HepG2 (cell line): Measurements from ENCODE around the gene FGD5. TPM values are rescaled to one million over a fixed set of nuclear protein-coding genes. Genes with fewer than 3 reads are reported as not detected.

Experiments
- ATAC-seq: fragments of 200-7000 bp; cut with Tn5 transposase; 3 replicates; pipeline ENCODE4 v1.9.1; 2020; ENCODE audit warnings: mild to moderate bottlenecking, moderate library complexity
- BruUV-seq: library from RNA; stranded (reverse); fragments of 400-500 nt; replicated peaks from 2 replicates; lab custom pipeline; 2021; lab: Mats Ljungman, UMichigan
- CTCF ChIA-PET: fragments of 300-600 bp; formaldehyde crosslinking; extraction: SDS; loops from one replicate; lab custom pipeline; 2021; ENCODE audit warnings: low total read pairs, inconsistent platforms, low intra/inter-chr PET ratio; lab: Yijun Ruan, JAX
- POLR2A ChIA-PET: fragments of 350-600 bp; sonication (Branson Sonifier 250); formaldehyde crosslinking; loops from one replicate; lab custom pipeline; 2020; ENCODE audit warnings: antibody characterized with exemption, inconsistent platforms; lab: Yijun Ruan, JAX
- DNase-seq: peaks from one replicate; pipeline ENCODE4 v3.0.0-alpha.2; 2015; ENCODE audit warnings: low spot score
- FAIRE-seq: peaks from 3 replicates; lab custom pipeline; 2011; peaks lifted over from hg19 to GRCh38; lab: Jason Lieb, UNC
- H2AFZ ChIP-seq: one replicate; pipeline ENCODE4 v1.6.1; 2011; ENCODE audit warnings: low read length, inconsistent platforms
- H3K27ac ChIP-seq: fragments of 300-600 bp; 3 replicates; pipeline ENCODE4 v1.8.0; 2011; ENCODE audit warnings: mixed run types, mild to moderate bottlenecking, mixed read lengths, low read length, inconsistent platforms; ENCODE audit not compliant: insufficient read depth; ENCODE audit errors: extremely low read length
- H3K27me3 ChIP-seq, 2 experiments: fragments of 200-600 bp in 1 of 2; 2 replicates in 1 of 2; 3 replicates in 1 of 2; pipeline versions ENCODE4 v1.6.0 to v1.8.0; 2011; ENCODE audit warnings: low read length in 2 of 2, mild to moderate bottlenecking in 2 of 2, moderate library complexity in 2 of 2, inconsistent platforms in 1 of 2; ENCODE audit not compliant: insufficient read depth in 2 of 2, control insufficient read depth in 1 of 2
- H3K36me3 ChIP-seq, 2 experiments: fragments of 200-600 bp in 1 of 2; replicated peaks in 1 of 2; 2 replicates in 1 of 2; 3 replicates in 1 of 2; pipeline versions ENCODE4 v1.5.1 to v1.8.0; 2011; ENCODE audit warnings: low read length in 2 of 2, inconsistent platforms in 1 of 2; ENCODE audit not compliant: insufficient read depth in 2 of 2, control insufficient read depth in 1 of 2
- H3K4me1 ChIP-seq: 2 replicates; pipeline ENCODE4 v1.5.1; 2012; ENCODE audit warnings: low read length, inconsistent platforms; ENCODE audit not compliant: insufficient read depth
- H3K4me2 ChIP-seq: 2 replicates; pipeline ENCODE4 v1.6.0; 2011; ENCODE audit warnings: low read depth, low read length, inconsistent platforms
- H3K4me3 ChIP-seq, 3 experiments: fragments of 200-600 bp in 1 of 3; sonication (generic), shearing (Covaris generic) in 1 of 3; replicated peaks in 1 of 3; 2 replicates each; pipeline ENCODE4 v1.5.1; 2011 to 2016; ENCODE audit warnings: low read length in 3 of 3, inconsistent platforms in 2 of 3, low read depth in 2 of 3, mild to moderate bottlenecking in 2 of 3, control low read depth in 1 of 3, mixed read lengths in 1 of 3; ENCODE audit not compliant: insufficient read depth in 1 of 3
- H3K79me2 ChIP-seq: one replicate; pipeline ENCODE4 v1.6.1; 2011; ENCODE audit warnings: low read length, inconsistent platforms; ENCODE audit not compliant: insufficient read depth
- H3K9ac ChIP-seq: 2 replicates; pipeline ENCODE4 v1.6.0; 2011; ENCODE audit warnings: mild to moderate bottlenecking, low read depth, low read length, inconsistent platforms; ENCODE audit not compliant: insufficient read depth
- H3K9me3 ChIP-seq: 2 replicates; pipeline ENCODE4 v1.5.1; 2012; ENCODE audit warnings: mild to moderate bottlenecking, low read length
- H4K20me1 ChIP-seq: 2 replicates; pipeline ENCODE4 v1.6.0; 2011; ENCODE audit warnings: inconsistent platforms, mild to moderate bottlenecking, low read length, moderate library complexity; ENCODE audit not compliant: insufficient read depth
- AKAP8 ChIP-seq: sonication (generic); formaldehyde crosslinking; IDR thresholded peaks from 2 replicates; pipeline ENCODE4 v1.5.1; 2020; ENCODE audit warnings: mild to moderate bottlenecking, missing genetic modification reagents
- ARNT2 ChIP-seq: sonication (generic); formaldehyde crosslinking; IDR thresholded peaks from 2 replicates; pipeline ENCODE4 v1.8.0; 2022; ENCODE audit warnings: mild to moderate bottlenecking, low read depth, missing genetic modification reagents, moderate library complexity
- ASH2L ChIP-seq: fragments of 300-600, 200-600 bp; sonication (generic); IDR thresholded peaks from 2 replicates; pipeline ENCODE4 v1.7.0; 2017; ENCODE audit warnings: low read depth, mild to moderate bottlenecking, moderate library complexity, mixed read lengths, low read length; ENCODE audit not compliant: insufficient read length
- HOMEZ ChIP-seq: IDR thresholded peaks from 2 replicates; pipeline ENCODE4 v1.6.1; 2016; ENCODE audit warnings: low read depth
- MYNN ChIP-seq: sonication (generic); formaldehyde crosslinking; IDR thresholded peaks from 2 replicates; pipeline ENCODE4 v1.4.0; 2020; ENCODE audit warnings: mild to moderate bottlenecking, low read depth, missing genetic modification reagents
- POGK ChIP-seq: sonication (generic); formaldehyde crosslinking; conservative IDR thresholded peaks from 2 replicates; pipeline ENCODE4 v1.8.0; 2022; ENCODE audit warnings: mild to moderate bottlenecking, moderate library complexity, missing genetic modification reagents
- RARA ChIP-seq: IDR thresholded peaks from 2 replicates; pipeline ENCODE4 v1.6.1; 2016; ENCODE audit warnings: missing genetic modification reagents, missing compliant biosample characterization
- SIX4 ChIP-seq: sonication (generic); formaldehyde crosslinking; IDR thresholded peaks from 2 replicates; pipeline ENCODE4 v1.4.0; 2020; ENCODE audit warnings: missing genetic modification reagents
- TBP ChIP-seq: sonication (generic); formaldehyde crosslinking; IDR thresholded peaks from 2 replicates; pipeline ENCODE4 v1.5.0; 2020; ENCODE audit warnings: missing genetic modification reagents
- TOE1 ChIP-seq: sonication (generic); formaldehyde crosslinking; IDR thresholded peaks from 2 replicates; pipeline ENCODE4 v1.4.0; 2020; ENCODE audit warnings: mild to moderate bottlenecking, missing genetic modification reagents
- ZBTB39 ChIP-seq: sonication (generic); formaldehyde crosslinking; IDR thresholded peaks from 2 replicates; pipeline ENCODE4 v1.5.0; 2020; ENCODE audit warnings: missing genetic modification reagents
- ZFYVE20 ChIP-seq: sonication (generic); formaldehyde crosslinking; IDR thresholded peaks from 2 replicates; pipeline ENCODE4 v1.8.0; 2023; ENCODE audit warnings: low read depth, mild to moderate bottlenecking, moderate library complexity, missing genetic modification reagents, borderline replicate concordance
- ZNF136 ChIP-seq: sonication (generic); formaldehyde crosslinking; IDR thresholded peaks from 2 replicates; pipeline ENCODE4 v1.8.1; 2022; ENCODE audit warnings: low read depth, mild to moderate bottlenecking, moderate library complexity, missing genetic modification reagents
- ZNF251 ChIP-seq: sonication (generic); formaldehyde crosslinking; IDR thresholded peaks from 2 replicates; pipeline ENCODE4 v1.9.0; 2021; ENCODE audit warnings: mild to moderate bottlenecking, missing genetic modification reagents
- ZNF33A ChIP-seq: sonication (generic); formaldehyde crosslinking; IDR thresholded peaks from 2 replicates; pipeline ENCODE4 v1.5.1; 2020; ENCODE audit warnings: missing genetic modification reagents, mild to moderate bottlenecking, moderate library complexity, borderline replicate concordance
- ZNF510 ChIP-seq: sonication (generic); formaldehyde crosslinking; IDR thresholded peaks from 2 replicates; pipeline ENCODE4 v1.4.0; 2020; ENCODE audit warnings: low read depth, mild to moderate bottlenecking, missing genetic modification reagents
- ZNF784 ChIP-seq: sonication (generic); formaldehyde crosslinking; IDR thresholded peaks from 2 replicates; pipeline ENCODE4 v1.5.1; 2020; ENCODE audit warnings: missing genetic modification reagents, mild to moderate bottlenecking, borderline replicate concordance
- ZSCAN29 ChIP-seq: sonication (generic); formaldehyde crosslinking; conservative IDR thresholded peaks from 2 replicates; pipeline ENCODE4 v1.4.0; 2020; ENCODE audit warnings: mild to moderate bottlenecking, missing genetic modification reagents
- ZZZ3 ChIP-seq: sonication (generic); formaldehyde crosslinking; IDR thresholded peaks from 2 replicates; pipeline ENCODE4 v1.4.0; 2020; ENCODE audit warnings: missing genetic modification reagents, mild to moderate bottlenecking, borderline replicate concordance
- WGBS: methylation state at CpG from one replicate; pipeline ENCODE4 v1.1.6; 2017; ENCODE audit warnings: low lambda C conversion rate; 5-methylcytosine and 5-hydroxymethylcytosine counted together
- in situ Hi-C: cut with HindIII; loops from 2 replicates; pipeline ENCODE4 v1.10.0; 2017; ENCODE audit warnings: low pct_unique_long_range_greater_than_20kb; ENCODE audit not compliant: extremely low pct_ligation_motif_present
- intact Hi-C: fragments of 100-400 bp; cut with micrococcal nuclease; formaldehyde crosslinking; loops from one replicate; pipeline ENCODE4 v1.10.0; 2022; ENCODE audit not compliant: unreplicated experiment
- polyA plus RNA-seq, 8 experiments: library from polyadenylated mRNA; depleted of rRNA in 3 of 8; stranded (reverse) in 7 of 8; unstranded in 1 of 8; fragments of >200 nt; fragmentation: Illumina TruSeq in 4 of 8; extraction: Trizol in 4 of 8; gene quantifications; 2 replicates each; pipeline versions ENCODE4 v1.2.1 to v1.2.3, GENCODE V29; 2011 to 2016; ENCODE audit warnings: low read depth in 4 of 8, missing spikeins in 1 of 8, mixed read lengths in 1 of 8; ENCODE audit not compliant: insufficient read depth in 1 of 8
- total RNA-seq, 5 experiments: library from RNA; depleted of rRNA; stranded (reverse); fragments of >200 nt; fragmentation: Illumina TruSeq; extraction: Trizol; gene quantifications; 2 replicates each; pipeline ENCODE4 v1.2.3, GENCODE V29; 2016; ENCODE audit warnings: low read depth in 1 of 5

Gene FGD5
- total and polyA plus RNA-seq, 2 of the 13 experiments (the other 11 are each of a cell fraction or from before 2014, with no cell fraction given), result 0.17 TPM; not detected in 1

- no TSS peak for BruUV-seq
- Histone ChIP-seq H3K79me2 (no peaks in the 10 kb centered on the region), H3K4me2 (no peak overlapping the region), H3K36me3 (no peaks in the 10 kb centered on the region), H3K9me3 (no peaks in the 10 kb centered on the region), H3K27ac (no peak overlapping the region), H3K4me3 (no peak overlapping the region), H4K20me1 (no peaks in the 10 kb centered on the region), H3K4me1 (peaks cover 30% of the 10 kb centered on the region), H2AFZ (no peak overlapping the region), H3K9ac (no peak overlapping the region), H3K27me3 (peaks cover 3 to 13% of the 10 kb centered on the region in 2 experiments; a peak in 2 of 5 replicates)
- FAIRE-seq (no peak), DNase-seq (no peak), ATAC-seq (no peak)
- TF ChIP-seq ASH2L, result no peak
- TF ChIP-seq HOMEZ, result no peak
- no peak for TF ChIP-seq ZNF251
- no peak for TF ChIP-seq ZNF136 (CRISPR knock-in tag)
- no peak for TF ChIP-seq ZFYVE20 (CRISPR knock-in tag)
- TF ChIP-seq ZNF33A, result no peak
- TF ChIP-seq ZNF784 (CRISPR knock-in tag), result no peak
- no peak for TF ChIP-seq POGK (CRISPR knock-in tag)
- no peak for TF ChIP-seq ZBTB39
- no peak for TF ChIP-seq TBP (CRISPR knock-in tag)
- no peak for TF ChIP-seq MYNN (CRISPR knock-in tag)
- no peak for TF ChIP-seq ZZZ3
- TF ChIP-seq ZNF510, result no peak
- TF ChIP-seq ARNT2 (CRISPR knock-in tag), result no peak
- TF ChIP-seq RARA (CRISPR knock-in tag), result no peak
- TF ChIP-seq ZSCAN29 (CRISPR knock-in tag), result no peak
- TF ChIP-seq SIX4 (CRISPR knock-in tag), result no peak
- TF ChIP-seq AKAP8 (CRISPR knock-in tag), result no peak
- no peak for TF ChIP-seq TOE1 (CRISPR knock-in tag)
- WGBS, result 1% methylated on average over 2 of the region's 2 CpGs
- ChIA-PET CTCF (interaction anchor here (2.3 to 3.9 kb wide), 2 partner anchors 105 to 145 kb away, joined by 13 to 33 read pairs; partner anchors contain the start of gene C3orf20), POLR2A (no interaction called here)
- in situ Hi-C loops, result no loop called here
- intact Hi-C loops, result no loop called here
These were observed 39.6 kb upstream of the FGD5 start for GRCh38 chr3:14779069-14779685.
